ENCODE data around the gene OAT. TPM values are rescaled to one million over a fixed set of nuclear protein-coding genes. Genes with fewer than 3 reads are reported as not detected.

Gene OAT
- total RNA-seq, 1 experiment from 2014 or later: 67.9 TPM

DNA sequence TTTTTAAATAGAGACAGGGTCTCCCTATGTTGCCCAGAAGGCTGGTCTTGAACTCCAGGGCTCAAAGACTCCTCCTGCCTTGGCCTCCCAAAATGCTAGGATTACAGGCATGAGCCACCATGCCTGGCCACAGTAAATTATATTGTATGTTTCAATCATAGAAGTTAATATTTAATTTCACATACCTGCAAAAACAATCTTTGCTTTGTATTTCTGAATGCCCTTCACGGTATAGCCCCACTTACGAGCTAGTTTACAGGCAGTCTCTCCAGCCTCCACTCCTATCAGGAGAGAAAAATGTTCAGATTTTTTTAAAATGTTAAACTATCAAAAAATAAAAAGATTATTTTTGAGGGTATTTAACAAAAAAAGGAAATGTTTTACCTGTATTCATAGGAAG is 10.4 kb downstream of the OAT start:
- no peak for TF ChIP-seq CTCF (conservative IDR thresholded peaks at IDR 0.05)
- Histone ChIP-seq H3K23me2 (ENCODE audit: insufficient read length, low read depth, low read length, poor library complexity, severe bottlenecking) (no peaks in the 10 kb centered on the region), H3K27ac (ENCODE audit: insufficient read length, low read depth, low read length) (no peak overlapping the region), H3K18ac (ENCODE audit: insufficient read length, low read depth, low read length) (no peak overlapping the region), H3K4me2 (ENCODE audit: insufficient read depth, insufficient read length, low read length) (no peak overlapping the region), H3K4me1 (ENCODE audit: insufficient read depth, low read length) (no peaks in the 10 kb centered on the region), H4K91ac (ENCODE audit: insufficient read length, low read depth, low read length) (no peak overlapping the region), H3K9me3 (ENCODE audit: control insufficient read depth, low read depth, low read length) (no peaks in the 10 kb centered on the region), H3K23ac (ENCODE audit: insufficient read length, low read depth, low read length) (no peak overlapping the region), H3T11ph (ENCODE audit: low read length) (no peak overlapping the region), H2BK5ac (ENCODE audit: insufficient read length, low read length) (no peak overlapping the region), H2AK5ac (ENCODE audit: insufficient read length, low read length) (no peak overlapping the region), H3K56ac (ENCODE audit: insufficient read length, low read depth, low read length) (no peak overlapping the region), H4K5ac (ENCODE audit: insufficient read length, low read depth, low read length) (no peak overlapping the region), H3K27me3 (ENCODE audit: insufficient read depth, low read length) (no peaks in the 10 kb centered on the region), H4K8ac (replicated peaks; ENCODE audit: insufficient read length, low read depth, low read length) (no peak overlapping the region), H2BK12ac (ENCODE audit: insufficient read length, low read depth, low read length) (no peak overlapping the region), H2BK20ac (ENCODE audit: low read depth, low read length, poor library complexity, severe bottlenecking) (no peak overlapping the region), H2AFZ (ENCODE audit: low read length) (no peak overlapping the region), H3K79me2 (ENCODE audit: insufficient read depth, low read length) (peaks cover 3% of the 10 kb centered on the region; the same call in 1 of the 2 replicates), H2BK15ac (ENCODE audit: low read depth, low read length) (no peak overlapping the region), H3K79me1 (ENCODE audit: insufficient read depth, low read depth, low read length, poor library complexity, severe bottlenecking) (peaks cover 6% of the 10 kb centered on the region), H3K4ac (ENCODE audit: low read depth, low read length) (no peak overlapping the region), H3K9ac (ENCODE audit: extremely low read depth, insufficient read length, low read length) (no peak overlapping the region), H3K14ac (ENCODE audit: insufficient read depth, low read length) (no peak overlapping the region), H4K20me1 (ENCODE audit: control insufficient read depth, insufficient read depth, insufficient read length) (no peaks in the 10 kb centered on the region), H2BK120ac (ENCODE audit: low read depth, low read length, poor library complexity, severe bottlenecking) (no peak overlapping the region)
- H3K36me3 Mint-ChIP-seq (ENCODE audit: insufficient read depth in 1 of 3, low read depth in 3 of 3): peaks cover 16 to 42% (median 16%) of the 10 kb centered on the region in 3 experiments; a peak in 6 of 7 replicates
- WGBS (ENCODE audit: extremely low coverage, insufficient read length, low lambda C conversion rate): no CpG with 5 or more reads among the region's 2 CpGs
- DNase-seq: no peak
- no peak overlapping the region for H3K27ac Mint-ChIP-seq
- no peak overlapping the region for H3K4me3 Mint-ChIP-seq
- H3K9me3 Mint-ChIP-seq: no peaks in the 10 kb centered on the region
- peaks cover 4 to 6% of the 10 kb centered on the region in 2 experiments for H3K4me1 Mint-ChIP-seq
- no peaks in the 10 kb centered on the region for H3K27me3 Mint-ChIP-seq (ENCODE audit: low read depth)
